Neural progenitor cell (in vitro differentiated cells): ENCODE results near the gene TIMP2. TPM values are rescaled to one million over a fixed set of nuclear protein-coding genes. Genes with fewer than 3 reads are reported as not detected.

Experiments
- DNase-seq: peaks from one replicate; pipeline ENCODE4 v3.0.0-alpha.2; 2016; ENCODE audit warnings: low spot score
- H2AFZ ChIP-seq: fragments of 200-600 bp; sonication (generic); replicated peaks from 2 replicates; pipeline ENCODE4 v1.6.1; 2016; ENCODE audit warnings: antibody characterized with exemption
- H3F3A ChIP-seq: fragments of 200-600 bp; sonication (generic); 2 replicates; pipeline ENCODE4 v1.6.1; 2016; ENCODE audit warnings: antibody characterized with exemption, low read depth
- H3K27ac ChIP-seq: fragments of 200-600 bp; sonication (generic); 2 replicates; pipeline ENCODE4 v1.5.1; 2016; ENCODE audit warnings: mild to moderate bottlenecking
- H3K27me3 ChIP-seq: fragments of 200-600 bp; sonication (generic); 2 replicates; pipeline ENCODE4 v1.6.1; 2016; ENCODE audit warnings: mild to moderate bottlenecking, moderate library complexity
- H3K36me3 ChIP-seq: fragments of 200-600 bp; sonication (generic); 2 replicates; pipeline ENCODE4 v1.5.1; 2016
- H3K4me1 ChIP-seq: fragments of 200-600 bp; sonication (generic); 2 replicates; pipeline ENCODE4 v1.6.1; 2016; ENCODE audit warnings: mixed run types
- H3K4me2 ChIP-seq: fragments of 200-600 bp; sonication (generic); 2 replicates; pipeline ENCODE4 v1.6.1; 2016
- H3K4me3 ChIP-seq: fragments of 200-600 bp; sonication (generic); 2 replicates; pipeline ENCODE4 v1.5.1; 2016
- H3K79me2 ChIP-seq: fragments of 200-600 bp; sonication (generic); 2 replicates; pipeline ENCODE4 v1.6.1; 2016; ENCODE audit warnings: low read depth
- H3K9ac ChIP-seq: fragments of 200-600 bp; sonication (generic); 2 replicates; pipeline ENCODE4 v1.6.1; 2016
- H3K9me3 ChIP-seq: fragments of 200-600 bp; sonication (generic); 2 replicates; pipeline ENCODE4 v1.5.1; 2016; ENCODE audit warnings: low read depth
- H4K20me1 ChIP-seq: fragments of 200-600 bp; sonication (generic); 2 replicates; pipeline ENCODE4 v1.6.1; 2016; ENCODE audit warnings: low read depth
- H3K27ac Mint-ChIP-seq: 3 replicates; pipeline ENCODE4 v1.8.0; 2021; ENCODE audit warnings: mixed read lengths
- H3K27me3 Mint-ChIP-seq: 2 replicates; pipeline ENCODE4 v1.8.0; 2022; ENCODE audit warnings: low read depth, mild to moderate bottlenecking, inconsistent platforms, moderate library complexity, mixed read lengths; ENCODE audit not compliant: insufficient read depth
- H3K36me3 Mint-ChIP-seq: 3 replicates; pipeline ENCODE4 v1.8.0; 2021; ENCODE audit warnings: mixed read lengths
- H3K4me1 Mint-ChIP-seq: 3 replicates; pipeline ENCODE4 v1.8.0; 2021; ENCODE audit warnings: mixed read lengths
- H3K4me3 Mint-ChIP-seq: 3 replicates; pipeline ENCODE4 v1.8.0; 2021; ENCODE audit warnings: mild to moderate bottlenecking, moderate library complexity, mixed read lengths
- H3K9me3 Mint-ChIP-seq: 3 replicates; pipeline ENCODE4 v1.8.0; 2020; ENCODE audit warnings: mixed read lengths
- EZH2 ChIP-seq: fragments of 200-600 bp; sonication (generic); IDR thresholded peaks from 2 replicates; pipeline ENCODE4 v1.6.1; 2017; ENCODE audit warnings: antibody characterized with exemption, mild to moderate bottlenecking, moderate library complexity
- EZH2phosphoT487 ChIP-seq: fragments of 200-600 bp; sonication (generic); IDR thresholded peaks from 2 replicates; pipeline ENCODE4 v1.6.1; 2017; ENCODE audit warnings: antibody characterized with exemption
- total RNA-seq: library from RNA; depleted of rRNA; stranded (reverse); fragments of >200 nt; gene quantifications from 2 replicates; pipeline ENCODE4 v1.2.3, GENCODE V29; 2015; ENCODE audit warnings: low replicate concordance
- TF ChIP-seq, protein P1 (sequence below): fragments of 200-600 bp; sonication (generic); IDR thresholded peaks from 2 replicates; pipeline ENCODE4 v1.5.1; 2017; ENCODE audit warnings: antibody characterized with exemption, mild to moderate bottlenecking

The TIMP2 gene
- total RNA-seq, 1 donor from 2014 or later, result 19.8 TPM

DNA sequence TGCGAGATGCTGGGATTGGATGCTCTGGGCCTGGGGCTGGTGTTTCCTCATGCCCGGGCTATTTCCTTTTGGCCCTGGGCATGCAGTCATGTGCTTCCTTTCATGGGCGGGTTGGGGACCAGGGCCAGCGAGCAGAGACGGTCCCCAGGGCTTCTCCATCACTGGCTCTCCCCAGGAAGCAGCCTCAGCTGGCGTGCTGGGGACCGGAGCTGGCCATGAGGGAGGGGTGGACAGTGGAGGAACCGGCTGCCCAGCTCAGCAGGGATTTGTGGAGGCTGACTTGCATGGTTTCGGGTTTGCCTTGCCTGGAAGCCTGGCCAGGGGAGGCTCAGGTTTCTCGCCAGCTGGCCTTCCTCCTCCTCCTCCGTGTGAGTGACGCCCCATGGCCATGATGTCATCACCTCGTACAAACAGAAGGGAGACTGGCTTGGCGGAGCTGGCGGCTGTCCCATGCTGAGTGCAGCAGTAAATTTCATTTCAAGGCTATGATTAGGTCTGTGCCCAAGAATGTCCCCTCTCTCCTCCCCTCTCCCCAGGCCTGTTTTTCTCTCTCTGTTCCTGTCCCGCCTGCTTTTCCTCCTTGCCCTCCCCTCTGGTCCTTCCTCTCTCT is 8.9 kb upstream of the TIMP2 start:
- Mint-ChIP-seq H3K9me3 (no peaks in the 10 kb centered on the region), H3K27ac (peak overlapping the region; percentile 82), H3K4me3 (peak overlapping the region; percentile 16), H3K4me1 (peaks cover 28% of the 10 kb centered on the region), H3K27me3 (peaks cover 13% of the 10 kb centered on the region), H3K36me3 (no peaks in the 10 kb centered on the region)
- Histone ChIP-seq H3F3A (no peaks in the 10 kb centered on the region), H4K20me1 (no peaks in the 10 kb centered on the region), H3K79me2 (no peaks in the 10 kb centered on the region), H3K4me3 (no peak overlapping the region), H3K9ac (no peak overlapping the region), H3K4me2 (peak overlapping the region; percentile 30), H3K4me1 (peaks cover 10% of the 10 kb centered on the region), H3K36me3 (no peaks in the 10 kb centered on the region), H3K27me3 (no peaks in the 10 kb centered on the region), H3K9me3 (no peaks in the 10 kb centered on the region), H3K27ac (no peak overlapping the region), H2AFZ (peak overlapping the region; percentile 44)
- peak; percentile 89 for DNase-seq
- no peak for TF ChIP-seq EZH2
- TF ChIP-seq EZH2phosphoT487, result no peak
- TF ChIP-seq, protein P1, sequence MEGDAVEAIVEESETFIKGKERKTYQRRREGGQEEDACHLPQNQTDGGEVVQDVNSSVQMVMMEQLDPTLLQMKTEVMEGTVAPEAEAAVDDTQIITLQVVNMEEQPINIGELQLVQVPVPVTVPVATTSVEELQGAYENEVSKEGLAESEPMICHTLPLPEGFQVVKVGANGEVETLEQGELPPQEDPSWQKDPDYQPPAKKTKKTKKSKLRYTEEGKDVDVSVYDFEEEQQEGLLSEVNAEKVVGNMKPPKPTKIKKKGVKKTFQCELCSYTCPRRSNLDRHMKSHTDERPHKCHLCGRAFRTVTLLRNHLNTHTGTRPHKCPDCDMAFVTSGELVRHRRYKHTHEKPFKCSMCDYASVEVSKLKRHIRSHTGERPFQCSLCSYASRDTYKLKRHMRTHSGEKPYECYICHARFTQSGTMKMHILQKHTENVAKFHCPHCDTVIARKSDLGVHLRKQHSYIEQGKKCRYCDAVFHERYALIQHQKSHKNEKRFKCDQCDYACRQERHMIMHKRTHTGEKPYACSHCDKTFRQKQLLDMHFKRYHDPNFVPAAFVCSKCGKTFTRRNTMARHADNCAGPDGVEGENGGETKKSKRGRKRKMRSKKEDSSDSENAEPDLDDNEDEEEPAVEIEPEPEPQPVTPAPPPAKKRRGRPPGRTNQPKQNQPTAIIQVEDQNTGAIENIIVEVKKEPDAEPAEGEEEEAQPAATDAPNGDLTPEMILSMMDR, result no peak

DNA sequence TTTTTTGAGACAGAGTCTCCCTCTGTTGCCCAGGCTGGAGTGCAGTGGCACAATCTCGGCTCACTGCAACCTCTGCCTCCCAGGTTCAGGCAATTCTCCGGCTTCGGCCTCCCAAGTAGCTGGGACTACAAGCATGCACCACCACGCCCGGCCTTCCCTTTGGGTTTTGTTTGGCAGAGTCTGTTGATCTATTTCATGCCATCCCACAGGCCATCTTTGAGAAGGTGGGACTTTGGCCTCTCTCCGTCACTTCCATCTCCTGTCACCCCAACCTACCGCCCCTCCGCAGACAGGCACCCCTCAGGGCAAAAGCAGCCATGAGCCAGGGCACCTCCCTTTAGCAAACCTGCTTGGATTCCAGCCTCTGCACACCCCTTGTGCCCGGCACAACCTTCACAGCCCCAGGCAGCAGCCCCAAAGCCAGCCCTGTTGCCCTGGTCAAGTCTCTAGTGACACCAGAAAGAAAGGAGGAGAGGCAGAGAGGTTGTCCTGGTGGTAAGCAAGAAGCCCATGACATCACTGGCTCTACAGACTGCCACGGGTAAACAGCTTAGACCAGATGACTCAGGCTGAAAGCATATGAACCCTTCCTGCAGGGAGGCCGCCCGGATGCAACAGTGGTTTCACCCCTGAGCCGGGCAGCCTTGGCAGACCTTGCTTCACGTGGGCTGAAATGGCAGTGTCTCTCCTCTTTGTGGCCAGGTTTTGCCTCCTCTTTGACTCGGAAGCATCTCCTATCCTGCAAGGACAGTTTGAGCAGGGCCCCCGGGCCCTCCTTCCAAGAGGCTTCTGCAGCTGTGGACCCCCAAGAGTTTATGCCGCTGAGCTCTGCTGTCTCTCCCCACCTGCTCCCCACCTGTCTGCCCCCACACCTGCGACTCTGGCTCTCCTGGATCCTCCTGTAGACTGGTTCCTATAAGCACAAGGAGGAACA is 8.1 kb upstream of the TIMP2 start:
- no peak overlapping the region for H3K9ac ChIP-seq
- Mint-ChIP-seq H3K27ac (peak overlapping the region; percentile 82), H3K4me3 (no peak overlapping the region), H3K4me1 (peaks cover 32% of the 10 kb centered on the region), H3K9me3 (no peaks in the 10 kb centered on the region), H3K36me3 (no peaks in the 10 kb centered on the region), H3K27me3 (peaks cover 12% of the 10 kb centered on the region)
- no peaks in the 10 kb centered on the region for H3K27me3 ChIP-seq
- TF ChIP-seq EZH2phosphoT487 (no peak), EZH2 (no peak)
- TF ChIP-seq, protein P1, result no peak
- H4K20me1 ChIP-seq, result no peaks in the 10 kb centered on the region
- H3K4me2 ChIP-seq, result peak overlapping the region; percentile 30
- H2AFZ ChIP-seq, result peak overlapping the region; percentile 22
- no peak for DNase-seq
- no peak overlapping the region for H3K27ac ChIP-seq
- no peaks in the 10 kb centered on the region for H3K36me3 ChIP-seq
- H3F3A ChIP-seq, result no peaks in the 10 kb centered on the region
- H3K4me1 ChIP-seq, result peaks cover 10% of the 10 kb centered on the region
- no peaks in the 10 kb centered on the region for H3K79me2 ChIP-seq
- no peaks in the 10 kb centered on the region for H3K9me3 ChIP-seq
- H3K4me3 ChIP-seq, result no peak overlapping the region

DNA sequence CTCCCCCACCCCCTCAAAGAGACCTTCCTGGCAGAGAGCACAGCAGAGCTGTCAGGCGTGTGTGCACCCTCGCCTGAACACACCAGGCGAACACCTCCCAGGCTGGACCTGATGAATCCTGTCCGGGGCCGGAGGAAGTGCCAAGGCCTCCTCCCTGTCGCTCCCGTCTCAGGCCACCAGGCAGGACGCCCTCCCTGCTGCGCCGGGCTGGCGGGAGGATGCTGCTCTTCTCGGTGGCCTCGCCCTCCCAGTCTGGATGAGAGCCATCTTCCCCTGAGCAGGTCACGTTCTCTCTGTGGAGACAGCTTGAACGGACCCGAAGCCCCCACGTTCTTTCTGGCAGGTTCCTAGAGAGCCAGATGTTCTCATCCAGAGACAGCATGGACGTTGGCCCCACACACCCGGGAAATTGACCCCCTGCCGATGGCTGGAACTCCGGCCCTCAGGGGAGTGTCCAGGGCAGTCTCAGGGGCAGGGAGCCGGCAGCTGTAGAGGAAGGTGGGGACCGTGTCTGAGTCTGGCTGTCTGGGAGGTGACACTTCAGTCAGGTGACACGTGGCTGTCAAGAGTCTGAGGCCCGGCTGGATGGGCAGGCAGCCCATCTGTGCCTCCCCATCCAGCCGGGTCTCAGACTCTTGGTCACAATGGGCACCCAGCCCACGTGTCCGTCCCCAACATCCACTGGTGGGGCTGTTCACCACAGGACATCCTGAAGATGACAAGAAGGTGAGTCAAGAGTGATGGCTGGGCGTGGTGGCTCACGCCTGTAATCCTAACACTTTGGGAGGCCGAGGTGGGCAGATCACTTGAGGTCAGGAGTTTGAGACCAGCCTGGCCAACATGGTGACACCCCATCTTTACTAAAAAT is 5.0 kb upstream of the TIMP2 start:
- no peaks in the 10 kb centered on the region for H3K9me3 ChIP-seq
- H3K79me2 ChIP-seq, result no peaks in the 10 kb centered on the region
- no peak overlapping the region for H3K4me2 ChIP-seq
- no peaks in the 10 kb centered on the region for H3K36me3 Mint-ChIP-seq
- H4K20me1 ChIP-seq, result no peaks in the 10 kb centered on the region
- H3K4me1 ChIP-seq, result peaks cover 15% of the 10 kb centered on the region
- H3K9me3 Mint-ChIP-seq, result no peaks in the 10 kb centered on the region
- H3K4me3 ChIP-seq, result no peak overlapping the region
- H3K4me1 Mint-ChIP-seq, result peaks cover 34% of the 10 kb centered on the region
- H3K27ac Mint-ChIP-seq, result no peak overlapping the region
- no peak overlapping the region for H3K4me3 Mint-ChIP-seq
- no peak overlapping the region for H3K9ac ChIP-seq
- H3K27me3 Mint-ChIP-seq, result peaks cover 6% of the 10 kb centered on the region
- no peak overlapping the region for H3K27ac ChIP-seq
- no peaks in the 10 kb centered on the region for H3K27me3 ChIP-seq
- H3K36me3 ChIP-seq, result no peaks in the 10 kb centered on the region
- DNase-seq, result no peak
- no peak overlapping the region for H2AFZ ChIP-seq
- TF ChIP-seq EZH2phosphoT487 (no peak), EZH2 (no peak)
- TF ChIP-seq, protein P1, result no peak
- H3F3A ChIP-seq, result peaks cover 4% of the 10 kb centered on the region
